SK-N-SH (cell line): Measurements from ENCODE around the gene CHRNG. TPM values are rescaled to one million over a fixed set of nuclear protein-coding genes. Genes with fewer than 3 reads are reported as not detected.

Experiments used
- CTCF ChIA-PET: fragments of 300-600, 350-600 bp; formaldehyde crosslinking; extraction: SDS; loops from one replicate; lab custom pipeline; 2021; lab: Yijun Ruan, JAX
- POLR2A ChIA-PET: fragments of 350-600 bp; sonication (Branson Sonifier 250); formaldehyde crosslinking; extraction: SDS; loops from one replicate; lab custom pipeline; 2020; ENCODE audit warnings: antibody characterized with exemption, inconsistent platforms; lab: Yijun Ruan, JAX
- DNase-seq: peaks from one replicate; pipeline ENCODE4 v3.0.0; 2012
- H2AFZ ChIP-seq: fragments of 200-600 bp; sonication (generic); 2 replicates; pipeline ENCODE4 v1.8.1; 2016; ENCODE audit warnings: antibody characterized with exemption, mild to moderate bottlenecking, low read depth
- H3F3A ChIP-seq: fragments of 200-600 bp; sonication (generic); replicated peaks from 2 replicates; pipeline ENCODE3; 2016; ENCODE audit warnings: antibody characterized with exemption, mild to moderate bottlenecking; ENCODE audit not compliant: insufficient read depth
- H3K27ac ChIP-seq, 2 experiments: fragments of 200-500 bp in 1 of 2; fragments of 200-600 bp in 1 of 2; sonication (Bioruptor generic) in 1 of 2; sonication (generic), shearing (Covaris generic) in 1 of 2; 2 replicates each; pipeline versions ENCODE4 v1.5.1 to v1.6.1; 2014 to 2016; ENCODE audit warnings: low read depth in 2 of 2, inconsistent platforms in 1 of 2, low read length in 1 of 2, mild to moderate bottlenecking in 1 of 2, mixed read lengths in 1 of 2
- H3K27me3 ChIP-seq: fragments of 200-600 bp; sonication (generic), shearing (Covaris generic); 2 replicates; pipeline ENCODE4 v1.6.1; 2016; ENCODE audit warnings: mixed run types; ENCODE audit not compliant: insufficient read depth
- H3K36me3 ChIP-seq, 2 experiments: fragments of 200-500 bp in 1 of 2; fragments of 200-600 bp in 1 of 2; sonication (Bioruptor generic) in 1 of 2; sonication (generic) in 1 of 2; replicated peaks in 1 of 2; 2 replicates each; pipeline versions ENCODE3 to v1.5.1; 2014 to 2016; ENCODE audit warnings: low read length in 1 of 2, mild to moderate bottlenecking in 1 of 2; ENCODE audit not compliant: insufficient read depth in 2 of 2, control insufficient read depth in 1 of 2
- H3K4me1 ChIP-seq, 2 experiments: fragments of 200-500 bp in 1 of 2; fragments of 200-600 bp in 1 of 2; sonication (Bioruptor generic) in 1 of 2; sonication (generic), shearing (Covaris generic) in 1 of 2; 2 replicates each; pipeline versions ENCODE4 v1.5.1 to v1.6.1; 2014 to 2016; ENCODE audit warnings: low read depth in 1 of 2, low read length in 1 of 2, mixed run types in 1 of 2; ENCODE audit not compliant: insufficient read depth in 2 of 2, control insufficient read depth in 1 of 2
- H3K4me2 ChIP-seq: fragments of 200-600 bp; sonication (generic), shearing (Covaris generic); 2 replicates; pipeline ENCODE4 v1.6.1; 2017; ENCODE audit warnings: mixed run types
- H3K4me3 ChIP-seq, 2 experiments: fragments of 200-500 bp in 1 of 2; fragments of 200-600 bp in 1 of 2; sonication (Bioruptor generic) in 1 of 2; sonication (generic), shearing (Covaris generic) in 1 of 2; 2 replicates each; pipeline versions ENCODE4 v1.5.1 to v1.8.1; 2014 to 2016; ENCODE audit warnings: low read depth in 2 of 2, inconsistent platforms in 1 of 2, low read length in 1 of 2, mild to moderate bottlenecking in 1 of 2, mixed read lengths in 1 of 2, moderate library complexity in 1 of 2
- H3K79me2 ChIP-seq: fragments of 200-600 bp; sonication (generic); 2 replicates; pipeline ENCODE4 v1.8.1; 2017; ENCODE audit warnings: mild to moderate bottlenecking; ENCODE audit not compliant: insufficient read depth
- H3K9ac ChIP-seq: fragments of 200-600 bp; sonication (generic); 2 replicates; pipeline ENCODE4 v1.6.1; 2017; ENCODE audit warnings: mixed run types
- H3K9me2 ChIP-seq: fragments of 200-600 bp; sonication (generic); 2 replicates; pipeline ENCODE4 v1.6.1; 2017; ENCODE audit warnings: mixed run types
- H3K9me3 ChIP-seq: fragments of 200-600 bp; sonication (generic); 2 replicates; pipeline ENCODE4 v1.6.1; 2017; ENCODE audit warnings: mixed run types, mild to moderate bottlenecking, moderate library complexity
- H4K20me1 ChIP-seq: fragments of 200-600 bp; sonication (generic); 2 replicates; pipeline ENCODE4 v1.6.1; 2017; ENCODE audit warnings: mild to moderate bottlenecking, mixed run types; ENCODE audit not compliant: insufficient read depth
- ELF1 ChIP-seq: IDR thresholded peaks from 2 replicates; pipeline ENCODE4 v1.4.0; 2012
- EP300 ChIP-seq, 2 experiments: IDR thresholded peaks; 2 replicates each; pipeline versions ENCODE4 v1.4.0 to v1.6.1; 2012; ENCODE audit warnings: borderline replicate concordance in 1 of 2, low read depth in 1 of 2, low read length in 1 of 2
- FOSL2 ChIP-seq: IDR thresholded peaks from 2 replicates; pipeline ENCODE4 v1.4.0; 2012; ENCODE audit warnings: low read depth, mild to moderate bottlenecking, moderate library complexity, borderline replicate concordance
- GABPA ChIP-seq: IDR thresholded peaks from 2 replicates; pipeline ENCODE4 v1.4.0; 2012; ENCODE audit warnings: low read depth, mild to moderate bottlenecking
- MXI1 ChIP-seq: IDR thresholded peaks from 2 replicates; pipeline ENCODE4 v1.6.1; 2012; ENCODE audit warnings: mild to moderate bottlenecking, low read depth, low read length, improper control_type of control experiment
- POLR2AphosphoS5 ChIP-seq: IDR thresholded peaks from 2 replicates; pipeline ENCODE4 v1.6.1; 2012; ENCODE audit warnings: low read depth, low read length
- RAD21 ChIP-seq: IDR thresholded peaks from 2 replicates; pipeline ENCODE4 v1.6.1; 2012; ENCODE audit warnings: mild to moderate bottlenecking, low read length
- SIN3A ChIP-seq: IDR thresholded peaks from 2 replicates; pipeline ENCODE4 v1.6.1; 2012; ENCODE audit warnings: low read depth, mild to moderate bottlenecking, low read length, moderate library complexity, borderline replicate concordance
- TEAD4 ChIP-seq: IDR thresholded peaks from 2 replicates; pipeline ENCODE4 v1.4.0; 2012; ENCODE audit warnings: mild to moderate bottlenecking, borderline replicate concordance; ENCODE audit not compliant: insufficient read depth
- WGBS: methylation state at CpG from one replicate; pipeline ENCODE4 v1.1.6; 2017; ENCODE audit warnings: low lambda C conversion rate; 5-methylcytosine and 5-hydroxymethylcytosine counted together
- polyA plus RNA-seq, 3 experiments: library from polyadenylated mRNA; depleted of rRNA; stranded (reverse); fragments of >200 nt; gene quantifications; 2 replicates each; pipeline ENCODE4 v1.2.3, GENCODE V29; 2012
- TF ChIP-seq, protein P1 (sequence below): IDR thresholded peaks from 2 replicates; pipeline ENCODE4 v1.4.0; 2012; ENCODE audit warnings: low read depth, borderline replicate concordance
- TF ChIP-seq, protein P2 (sequence below): fragments of 150-350 bp; IDR thresholded peaks from 2 replicates; pipeline ENCODE4 v1.6.1; 2016; ENCODE audit warnings: mild to moderate bottlenecking, low read depth, low read length
- TF ChIP-seq, protein P3 (sequence below): fragments of 150-350 bp; IDR thresholded peaks from 2 replicates; pipeline ENCODE4 v1.6.1; 2017; ENCODE audit warnings: antibody characterized with exemption, low read length, low read depth, borderline replicate concordance
- TF ChIP-seq, protein P4 (sequence below): IDR thresholded peaks from 2 replicates; pipeline ENCODE4 v1.4.0; 2012; ENCODE audit warnings: low read depth, borderline replicate concordance

The CHRNG gene
- polyA plus RNA-seq, 1 of the 3 experiments (the other 2 are of a cell fraction), result not detected

DNA sequence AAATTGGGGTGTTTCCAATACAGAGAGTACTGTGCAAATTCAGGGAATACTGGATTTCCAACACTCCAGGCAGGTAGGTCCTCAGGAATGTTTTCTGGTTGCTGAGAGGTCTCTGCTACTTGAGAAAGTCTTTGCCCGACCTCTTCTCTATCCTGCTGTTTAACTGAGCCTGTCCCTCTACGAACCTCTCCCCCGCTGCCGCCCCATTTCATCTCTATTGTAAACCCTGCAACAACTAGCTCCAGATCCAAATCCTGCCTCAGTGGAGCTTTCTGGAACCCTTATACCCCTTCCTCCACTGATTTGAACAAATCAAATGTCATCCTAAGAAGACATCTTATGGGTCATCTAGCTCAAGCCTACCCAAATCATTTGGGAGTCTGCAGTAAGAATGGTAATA is 12.3 kb downstream of the CHRNG start (continued):
- no peak for TF ChIP-seq EP300 (IDR thresholded peaks at IDR 0.05; ENCODE audit: borderline replicate concordance in 1 of 2, low read depth in 1 of 2, low read length in 1 of 2)
- TF ChIP-seq, protein P1, sequence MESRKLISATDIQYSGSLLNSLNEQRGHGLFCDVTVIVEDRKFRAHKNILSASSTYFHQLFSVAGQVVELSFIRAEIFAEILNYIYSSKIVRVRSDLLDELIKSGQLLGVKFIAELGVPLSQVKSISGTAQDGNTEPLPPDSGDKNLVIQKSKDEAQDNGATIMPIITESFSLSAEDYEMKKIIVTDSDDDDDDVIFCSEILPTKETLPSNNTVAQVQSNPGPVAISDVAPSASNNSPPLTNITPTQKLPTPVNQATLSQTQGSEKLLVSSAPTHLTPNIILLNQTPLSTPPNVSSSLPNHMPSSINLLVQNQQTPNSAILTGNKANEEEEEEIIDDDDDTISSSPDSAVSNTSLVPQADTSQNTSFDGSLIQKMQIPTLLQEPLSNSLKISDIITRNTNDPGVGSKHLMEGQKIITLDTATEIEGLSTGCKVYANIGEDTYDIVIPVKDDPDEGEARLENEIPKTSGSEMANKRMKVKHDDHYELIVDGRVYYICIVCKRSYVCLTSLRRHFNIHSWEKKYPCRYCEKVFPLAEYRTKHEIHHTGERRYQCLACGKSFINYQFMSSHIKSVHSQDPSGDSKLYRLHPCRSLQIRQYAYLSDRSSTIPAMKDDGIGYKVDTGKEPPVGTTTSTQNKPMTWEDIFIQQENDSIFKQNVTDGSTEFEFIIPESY, result no peak
- TF ChIP-seq, protein P2, sequence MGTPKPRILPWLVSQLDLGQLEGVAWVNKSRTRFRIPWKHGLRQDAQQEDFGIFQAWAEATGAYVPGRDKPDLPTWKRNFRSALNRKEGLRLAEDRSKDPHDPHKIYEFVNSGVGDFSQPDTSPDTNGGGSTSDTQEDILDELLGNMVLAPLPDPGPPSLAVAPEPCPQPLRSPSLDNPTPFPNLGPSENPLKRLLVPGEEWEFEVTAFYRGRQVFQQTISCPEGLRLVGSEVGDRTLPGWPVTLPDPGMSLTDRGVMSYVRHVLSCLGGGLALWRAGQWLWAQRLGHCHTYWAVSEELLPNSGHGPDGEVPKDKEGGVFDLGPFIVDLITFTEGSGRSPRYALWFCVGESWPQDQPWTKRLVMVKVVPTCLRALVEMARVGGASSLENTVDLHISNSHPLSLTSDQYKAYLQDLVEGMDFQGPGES, result no peak
- no peak for TF ChIP-seq SIN3A
- TF ChIP-seq TEAD4, result no peak
- TF ChIP-seq FOSL2, result no peak
- TF ChIP-seq, protein P3, sequence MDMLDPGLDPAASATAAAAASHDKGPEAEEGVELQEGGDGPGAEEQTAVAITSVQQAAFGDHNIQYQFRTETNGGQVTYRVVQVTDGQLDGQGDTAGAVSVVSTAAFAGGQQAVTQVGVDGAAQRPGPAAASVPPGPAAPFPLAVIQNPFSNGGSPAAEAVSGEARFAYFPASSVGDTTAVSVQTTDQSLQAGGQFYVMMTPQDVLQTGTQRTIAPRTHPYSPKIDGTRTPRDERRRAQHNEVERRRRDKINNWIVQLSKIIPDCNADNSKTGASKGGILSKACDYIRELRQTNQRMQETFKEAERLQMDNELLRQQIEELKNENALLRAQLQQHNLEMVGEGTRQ, result no peak
- TF ChIP-seq POLR2AphosphoS5, result no peak
- TF ChIP-seq GABPA, result no peak

DNA sequence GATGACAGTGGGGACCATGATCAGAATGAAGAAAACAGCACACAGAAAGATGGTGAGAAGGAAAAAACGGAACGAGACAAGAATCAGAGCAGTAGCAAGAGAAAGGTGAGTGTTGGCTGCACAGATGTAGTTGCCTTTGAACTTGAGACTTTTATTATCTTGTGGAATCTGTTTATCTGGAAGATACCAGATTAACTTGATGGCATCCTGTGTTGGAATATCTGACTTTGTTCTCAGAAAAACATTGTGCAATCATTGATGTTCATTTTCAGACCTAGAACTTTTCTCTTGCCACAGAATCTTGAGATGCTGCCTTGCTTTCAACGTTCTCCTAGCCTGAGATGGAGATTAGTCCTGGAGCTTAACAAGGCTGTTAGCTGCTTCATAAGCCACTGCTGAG is 16.9 kb downstream of the CHRNG start:
- DNase-seq, result no peak
- 92% methylated on average over 3 of the region's 3 CpGs for WGBS
- TF ChIP-seq, protein P4, sequence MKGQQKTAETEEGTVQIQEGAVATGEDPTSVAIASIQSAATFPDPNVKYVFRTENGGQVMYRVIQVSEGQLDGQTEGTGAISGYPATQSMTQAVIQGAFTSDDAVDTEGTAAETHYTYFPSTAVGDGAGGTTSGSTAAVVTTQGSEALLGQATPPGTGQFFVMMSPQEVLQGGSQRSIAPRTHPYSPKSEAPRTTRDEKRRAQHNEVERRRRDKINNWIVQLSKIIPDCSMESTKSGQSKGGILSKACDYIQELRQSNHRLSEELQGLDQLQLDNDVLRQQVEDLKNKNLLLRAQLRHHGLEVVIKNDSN, result no peak
- no peak for TF ChIP-seq ELF1
- TF ChIP-seq MXI1, result no peak
- TF ChIP-seq RAD21, result no peak
- POLR2A ChIA-PET, result no interaction called here
- Histone ChIP-seq H3F3A (no peaks in the 10 kb centered on the region), H3K27ac (no peak overlapping the region), H3K27me3 (no peaks in the 10 kb centered on the region), H4K20me1 (peaks cover 41% of the 10 kb centered on the region), H2AFZ (no peak overlapping the region), H3K4me1 (peaks cover 4 to 8% of the 10 kb centered on the region in 2 experiments; a peak in 2 of 4 replicates), H3K4me3 (no peak overlapping the region), H3K4me2 (no peak overlapping the region), H3K9me3 (no peaks in the 10 kb centered on the region), H3K79me2 (peaks cover 72% of the 10 kb centered on the region), H3K36me3 (peaks cover 60 to 75% of the 10 kb centered on the region in 2 experiments), H3K9me2 (no peaks in the 10 kb centered on the region), H3K9ac (no peak overlapping the region)
- CTCF ChIA-PET, result interaction anchor here (0.6 kb wide), 1 partner anchor 709 kb away, joined by 3 read pairs; no protein-coding TSS in a partner anchor
